Kidney epithelial cell (primary cell): ENCODE results near the gene PEPD. TPM values are rescaled to one million over a fixed set of nuclear protein-coding genes. Genes with fewer than 3 reads are reported as not detected.

Experiments
- DNase-seq: peaks from one replicate; pipeline ENCODE4 v3.0.0-alpha.2; 2010; ENCODE audit warnings: low read depth
- H3K27me3 ChIP-seq: 2 replicates; pipeline ENCODE4 v1.6.0; 2011; ENCODE audit warnings: low read length; ENCODE audit not compliant: control insufficient read depth, insufficient read depth
- H3K36me3 ChIP-seq: 2 replicates; pipeline ENCODE4 v1.5.1; 2011; ENCODE audit warnings: low read length; ENCODE audit not compliant: control insufficient read depth, insufficient read depth
- H3K4me3 ChIP-seq: 2 replicates; pipeline ENCODE4 v1.5.1; 2011; ENCODE audit warnings: low read depth, mild to moderate bottlenecking, control low read depth, low read length
- CTCF ChIP-seq: IDR thresholded peaks from 2 replicates; pipeline ENCODE4 v1.5.1; 2011; ENCODE audit warnings: mild to moderate bottlenecking, moderate library complexity, low read length, control low read depth, inconsistent platforms; ENCODE audit not compliant: insufficient read depth, poor library complexity, severe bottlenecking
- total RNA-seq: library from RNA; depleted of rRNA; stranded (reverse); fragments of >200 nt; gene quantifications from 2 replicates; pipeline ENCODE4 v1.2.3, GENCODE V29; 2015

The PEPD gene
- total RNA-seq, 1 donor from 2014 or later: 88.6 TPM

- TF ChIP-seq CTCF: no peak
- H3K27me3 ChIP-seq: no peaks in the 10 kb centered on the region
Observed at GRCh38 chr19:33497778-33498175, 23.8 kb downstream of the PEPD start.

DNA sequence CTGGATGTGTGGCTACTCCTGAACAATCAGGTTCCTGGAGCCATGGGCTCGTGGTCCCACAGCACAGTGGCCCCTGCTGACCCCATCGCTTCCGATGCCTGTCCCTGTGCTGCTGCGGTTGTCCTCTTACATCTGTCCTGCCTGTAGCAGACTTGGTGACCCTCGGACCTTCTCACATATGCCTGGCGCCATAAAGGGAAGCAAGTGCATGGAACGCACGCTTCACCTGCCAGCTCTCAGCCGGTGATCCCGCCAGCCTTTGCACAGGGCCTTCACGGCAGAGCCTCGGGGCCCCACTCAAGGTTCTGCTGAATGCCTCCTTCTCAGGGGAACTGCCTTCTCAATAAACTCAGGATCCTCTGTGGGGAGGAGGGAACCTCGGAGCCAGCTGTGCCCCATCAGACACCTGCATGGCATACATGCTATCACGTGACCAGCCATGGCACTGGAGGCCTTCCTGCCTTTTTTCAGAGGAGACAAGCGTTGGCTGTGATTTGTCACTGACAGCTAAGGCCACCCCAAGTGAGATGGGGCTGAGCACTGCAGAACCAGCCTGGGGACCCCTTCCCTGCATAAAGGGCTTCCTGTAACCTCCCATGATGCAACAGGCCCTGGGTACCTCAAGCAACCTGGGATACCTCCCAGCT is 24.3 kb downstream of the PEPD start:
- TF ChIP-seq CTCF: no peak

More at GRCh38 chr19:33497778-33498175, 23.8 kb downstream of the PEPD start:
- no peak for DNase-seq
- Histone ChIP-seq H3K4me3 (no peak overlapping the region), H3K36me3 (no peaks in the 10 kb centered on the region)

DNA sequence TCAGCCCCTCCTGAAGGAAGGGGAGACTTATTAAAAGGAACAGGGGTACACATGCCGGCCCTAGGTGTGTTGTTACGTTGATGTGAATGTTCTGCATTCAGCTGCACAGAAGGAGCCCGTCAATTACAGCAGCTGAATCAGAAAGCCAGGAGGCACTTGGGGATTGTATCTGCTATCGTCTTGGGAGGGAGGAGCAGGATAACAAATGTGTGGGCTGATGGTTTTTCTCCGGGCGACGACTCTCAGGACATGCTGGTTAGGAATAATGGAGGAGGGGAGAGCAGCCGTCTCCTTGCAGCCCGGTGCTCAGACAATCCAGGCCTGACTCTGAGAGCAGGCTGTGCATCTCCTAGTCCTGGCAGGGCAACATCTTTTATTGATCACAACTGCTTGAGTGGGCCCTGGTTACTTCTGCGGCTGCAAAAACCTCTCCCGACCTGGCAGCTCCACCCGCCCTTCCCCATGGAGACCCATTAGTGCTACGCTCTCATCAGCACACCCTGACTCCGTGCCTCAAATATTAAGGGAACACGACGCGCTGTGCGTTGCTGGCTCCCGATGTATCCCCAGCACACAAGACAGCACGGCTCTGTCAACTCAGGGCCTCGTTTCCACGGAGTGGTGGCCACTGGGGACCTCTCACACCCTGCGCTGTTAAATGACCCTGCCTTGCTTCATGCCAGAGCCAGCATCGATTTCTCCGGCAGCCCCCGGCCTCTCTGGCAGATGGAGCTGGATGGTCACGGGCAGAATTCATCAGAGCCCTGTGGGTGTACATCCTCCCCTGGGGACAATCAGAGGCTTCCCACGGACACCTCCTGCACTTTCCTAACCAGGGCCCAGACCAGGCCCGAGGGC is 25.3 kb downstream of the PEPD start:
- DNase-seq: no peak
- TF ChIP-seq CTCF: no peak
- no peaks in the 10 kb centered on the region for H3K36me3 ChIP-seq

More for the DNA sequence above, 24.3 kb downstream of the PEPD start:
- no peaks in the 10 kb centered on the region for H3K36me3 ChIP-seq
- DNase-seq: no peak
- H3K4me3 ChIP-seq: no peak overlapping the region
- no peaks in the 10 kb centered on the region for H3K27me3 ChIP-seq

DNA sequence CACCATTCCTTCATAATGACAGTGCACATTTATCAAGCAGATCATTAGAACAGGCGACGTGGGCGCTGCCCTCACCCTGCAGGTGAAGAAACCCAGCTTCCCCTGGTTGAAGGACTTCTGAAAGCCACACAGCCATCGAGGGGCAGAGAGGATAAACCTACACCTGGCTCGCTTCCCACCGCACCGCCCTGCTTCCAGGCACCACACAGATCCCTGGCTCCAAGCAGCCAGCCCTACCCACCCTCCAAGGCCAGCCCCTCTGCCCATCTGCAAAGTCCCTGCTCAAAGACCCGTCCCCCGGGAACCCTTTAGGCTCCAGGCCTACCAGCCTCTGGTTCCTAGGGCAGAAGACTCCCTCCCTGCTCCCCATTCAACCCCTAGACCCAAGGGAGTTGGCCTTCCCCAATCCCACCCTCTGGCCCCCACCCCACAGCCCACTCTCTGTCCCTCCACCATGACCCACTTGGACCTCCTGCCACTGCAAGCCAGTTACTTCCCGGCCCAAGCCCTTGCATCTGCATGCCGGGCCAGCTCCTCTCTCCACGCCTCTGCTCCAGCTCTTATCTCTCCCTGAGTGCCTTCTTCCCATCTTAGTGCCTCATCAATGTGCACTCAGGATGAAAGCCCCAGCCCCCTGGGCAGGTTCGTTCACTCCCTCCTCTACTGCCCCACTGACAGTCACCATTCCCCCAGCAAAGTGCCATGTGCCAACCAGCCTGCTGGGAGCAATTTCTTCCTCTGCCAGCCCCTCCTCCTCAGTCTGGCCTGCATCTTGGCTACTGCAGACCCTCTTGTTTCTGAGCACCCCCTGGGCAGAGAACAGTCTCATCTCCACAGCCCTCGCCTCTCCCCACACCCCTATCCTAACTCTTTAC is 28.0 kb downstream of the PEPD start:
- DNase-seq: no peak
- H3K4me3 ChIP-seq: no peak overlapping the region
- no peaks in the 10 kb centered on the region for H3K36me3 ChIP-seq
- no peaks in the 10 kb centered on the region for H3K27me3 ChIP-seq
- TF ChIP-seq CTCF: no peak

More for the DNA sequence above, 25.3 kb downstream of the PEPD start:
- no peaks in the 10 kb centered on the region for H3K27me3 ChIP-seq
- no peak overlapping the region for H3K4me3 ChIP-seq

GRCh38 chr19:33492951-33493350 is 28.6 kb downstream of the PEPD start:
- TF ChIP-seq CTCF: no peak
- no peak overlapping the region for H3K4me3 ChIP-seq
- no peaks in the 10 kb centered on the region for H3K36me3 ChIP-seq
- DNase-seq: no peak
- H3K27me3 ChIP-seq: no peaks in the 10 kb centered on the region
